Tibial artery (tissue), 4 donors: ENCODE data around the gene SHISA7.
"Not testable (repeated sequence)": the region's sequence is repeated elsewhere in the genome, so short reads cannot be mapped to it uniquely, and the experiment has no call there.

Experiments
- DNase-seq, 2 donors: peaks; one replicate each; pipeline ENCODE4 v3.0.0-alpha.2; 2019
- H3K27ac ChIP-seq, 2 donors: fragments of 200-600 bp; sonication (generic) in 1 of 2; 1 replicate in 1 of 2; 2 replicates in 1 of 2; pipeline ENCODE4 v1.5.1; 2018 to 2019; ENCODE audit warnings: mild to moderate bottlenecking in 1 of 2
- H3K27me3 ChIP-seq, 2 donors: fragments of 200-600 bp; sonication (generic) in 1 of 2; one replicate each; pipeline versions ENCODE4 v1.5.1 to v1.6.0; 2016 to 2019
- H3K36me3 ChIP-seq, 3 donors: fragments of 200-600 bp; sonication (generic) in 2 of 3; one replicate each; pipeline ENCODE4 v1.5.1; 2016 to 2019; ENCODE audit warnings: mild to moderate bottlenecking in 2 of 3
- H3K4me1 ChIP-seq, 4 donors: fragments of 200-600 bp; sonication (generic) in 2 of 4; 1 replicate in 3 of 4; 2 replicates in 1 of 4; pipeline ENCODE4 v1.5.1; 2016 to 2019
- H3K4me3 ChIP-seq, 2 donors: fragments of 200-600 bp; sonication (generic) in 1 of 2; 1 replicate in 1 of 2; 2 replicates in 1 of 2; pipeline ENCODE4 v1.5.1; 2018 to 2019; ENCODE audit warnings: mild to moderate bottlenecking in 2 of 2
- H3K9me3 ChIP-seq, 3 donors: fragments of 200-600 bp; sonication (generic) in 1 of 3; one replicate each; pipeline ENCODE4 v1.5.1; 2016 to 2019
- CTCF ChIP-seq, 2 experiments: fragments of 200-600 bp in 1 of 2; fragments of 450-650 bp in 1 of 2; IDR thresholded peaks; one replicate each; pipeline ENCODE4 v1.5.1; 2017 to 2019; ENCODE audit warnings: antibody characterized with exemption in 2 of 2, mild to moderate bottlenecking in 1 of 2, moderate library complexity in 1 of 2
- intact Hi-C: fragments of 100-400 bp; cut with DNase I; formaldehyde crosslinking; loops from one replicate; pipeline ENCODE4 v1.15.0; 2023; ENCODE audit warnings: low total_unique reads

Gene SHISA7

GRCh38 chr19:55407800-55408532 is 35.1 kb downstream of the SHISA7 start:
- intact Hi-C loops = loop anchor here (10.0 kb wide), 1 partner anchor 227 kb away; no protein-coding TSS in a partner anchor
- Histone ChIP-seq H3K4me3 (peak overlapping the region; percentile 72 to 92), H3K9me3 (no peaks in the 10 kb centered on the region), H3K4me1 (peaks cover 8 to 24% (median 16%) of the 10 kb centered on the region in 4 donors), H3K36me3 (peaks cover 12 to 31% (median 27%) of the 10 kb centered on the region in 3 donors), H3K27me3 (no peaks in the 10 kb centered on the region), H3K27ac (peak overlapping the region; percentile 97)
- DNase-seq = peak; percentile 98 to 99
- TF ChIP-seq CTCF (IDR thresholded peaks at IDR 0.05) = no peak

DNA sequence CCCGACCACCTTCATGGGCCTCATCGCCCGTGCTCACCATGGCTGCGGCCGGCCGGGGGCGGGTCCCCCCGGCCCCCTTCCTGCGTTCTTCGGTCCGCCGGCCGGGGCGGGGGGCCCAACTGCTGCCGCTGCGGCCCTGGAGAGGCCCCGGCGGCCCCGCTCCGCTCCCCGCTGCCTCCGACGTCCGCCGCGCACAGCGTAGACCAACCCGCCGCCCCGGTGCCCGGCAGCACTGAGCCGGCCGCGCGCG is 35.6 kb downstream of the SHISA7 start, which contains the start of gene UBE2S:
Gene UBE2S (minus strand): TSS at position 239 of the 250 bp plus-strand sequence. CDS start 199 bp downstream, at position 40.
- H3K9me3 ChIP-seq, DNase-seq, H3K27me3 ChIP-seq: not testable (repeated sequence)
- Histone ChIP-seq H3K4me3 (peak within 1 kb of the TSS; percentile 72 to 92), H3K27ac (peak within 1 kb of the TSS; percentile 97), H3K4me1 (peaks cover 8 to 24% (median 16%) of the 10 kb centered on the region in 4 donors), H3K36me3 (peaks cover 15 to 36% (median 32%) of the 10 kb centered on the region in 3 donors)
- intact Hi-C loops = loop anchor here (10.0 kb wide), 1 partner anchor 227 kb away; no protein-coding TSS in a partner anchor

DNA sequence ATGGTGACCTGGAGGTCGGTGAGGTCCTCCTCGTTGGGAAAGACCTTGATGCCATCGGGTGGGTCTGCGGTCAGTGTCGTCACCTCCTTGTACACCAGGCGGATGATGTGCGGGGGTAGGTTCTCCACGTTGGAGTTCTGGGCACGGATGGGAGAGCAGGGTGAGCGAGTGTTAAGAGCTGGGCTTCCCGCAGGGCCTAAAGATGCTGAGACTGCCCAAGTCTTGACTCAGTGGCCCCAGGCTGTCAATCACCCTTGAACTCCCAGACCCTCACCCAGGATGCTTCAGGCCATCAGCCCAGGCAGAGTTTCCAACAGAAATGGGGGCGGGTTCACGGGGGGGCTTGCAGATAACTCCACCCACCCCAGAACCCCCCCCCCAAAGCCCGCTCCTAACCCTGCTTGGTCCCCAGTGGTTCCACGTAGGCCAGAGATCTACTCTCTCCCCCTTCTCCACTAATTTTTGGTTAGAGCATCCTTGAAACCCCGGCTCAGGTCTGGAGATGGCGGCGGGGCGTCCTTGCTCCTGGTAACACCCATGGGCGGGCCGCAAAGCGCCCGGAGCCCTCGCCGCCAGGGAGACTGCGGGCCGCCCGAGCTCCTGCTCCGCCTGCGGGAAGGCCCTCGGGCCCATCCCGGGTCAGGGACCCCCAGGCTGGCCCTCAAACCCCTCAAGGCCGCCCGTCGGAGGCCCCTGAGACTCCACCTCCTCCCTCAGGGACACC is 36.1 kb downstream of the SHISA7 start:
- DNase-seq = peak in 1 of 2 donors; percentile 69
- Histone ChIP-seq H3K4me1 (peaks cover 8 to 24% (median 16%) of the 10 kb centered on the region in 4 donors), H3K27ac (peak overlapping the region; percentile 97), H3K4me3 (peak overlapping the region; percentile 72 to 92), H3K9me3 (no peaks in the 10 kb centered on the region), H3K27me3 (no peaks in the 10 kb centered on the region), H3K36me3 (peaks cover 16 to 41% (median 36%) of the 10 kb centered on the region in 3 donors)
- intact Hi-C loops = loop anchor here (10.0 kb wide), 1 partner anchor 228 kb away; no protein-coding TSS in a partner anchor
- no peak for TF ChIP-seq CTCF (IDR thresholded peaks at IDR 0.05)

GRCh38 chr19:55406091-55406825 is 36.8 kb downstream of the SHISA7 start:
- TF ChIP-seq CTCF (IDR thresholded peaks at IDR 0.05) = no peak
- Histone ChIP-seq H3K36me3 (peaks cover 16 to 48% (median 44%) of the 10 kb centered on the region in 3 donors), H3K4me3 (peak overlapping the region; percentile 72 to 92)

GRCh38 chr19:55405638-55406037 is 37.5 kb downstream of the SHISA7 start:
- peaks cover 8 to 24% (median 17%) of the 10 kb centered on the region in 4 donors for H3K4me1 ChIP-seq
- H3K9me3 ChIP-seq = no peaks in the 10 kb centered on the region
- DNase-seq = no peak
- peaks cover 16 to 54% (median 50%) of the 10 kb centered on the region in 3 donors for H3K36me3 ChIP-seq
- H3K27ac ChIP-seq = no peak overlapping the region
- H3K27me3 ChIP-seq = no peaks in the 10 kb centered on the region
- intact Hi-C loops = loop anchor here (10.0 kb wide), 1 partner anchor 229 kb away; no protein-coding TSS in a partner anchor
- H3K4me3 ChIP-seq = no peak overlapping the region
- no peak for TF ChIP-seq CTCF (IDR thresholded peaks at IDR 0.05)

More at GRCh38 chr19:55406091-55406825, 36.8 kb downstream of the SHISA7 start:
- DNase-seq = no peak
- Histone ChIP-seq H3K4me1 (peaks cover 8 to 24% (median 16%) of the 10 kb centered on the region in 4 donors), H3K27me3 (no peaks in the 10 kb centered on the region), H3K9me3 (no peaks in the 10 kb centered on the region), H3K27ac (peak overlapping the region in 1 of 2 donors; percentile 97)
- intact Hi-C loops = loop anchor here (10.0 kb wide), 1 partner anchor 229 kb away; no protein-coding TSS in a partner anchor
